Peyer's patch (tissue), 4 donors: ENCODE data around the gene CHAF1A. TPM values are rescaled to one million over a fixed set of nuclear protein-coding genes. Genes with fewer than 3 reads are reported as not detected.

Source experiments
- DNase-seq, 3 donors: peaks; one replicate each; pipeline ENCODE4 v3.0.0-alpha.2; 2017 to 2019
- H3K27ac ChIP-seq, 4 donors: fragments of 200-600 bp; sonication (generic); one replicate each; pipeline ENCODE4 v1.5.1; 2016 to 2019
- H3K27me3 ChIP-seq, 2 donors: fragments of 200-600 bp; sonication (generic); one replicate each; pipeline ENCODE4 v1.5.1; 2019
- H3K36me3 ChIP-seq, 3 donors: fragments of 200-600 bp; sonication (generic); one replicate each; pipeline ENCODE4 v1.5.1; 2016 to 2019
- H3K4me1 ChIP-seq, 4 donors: fragments of 200-600 bp; sonication (generic); one replicate each; pipeline ENCODE4 v1.5.1; 2016 to 2019
- H3K4me3 ChIP-seq, 4 donors: fragments of 200-600 bp; sonication (generic); 1 replicate in 3 of 4; 2 replicates in 1 of 4; pipeline ENCODE4 v1.5.1; 2016 to 2019; ENCODE audit warnings: mild to moderate bottlenecking in 1 of 4
- H3K9me3 ChIP-seq, 4 donors: fragments of 200-600 bp; sonication (generic); one replicate each; pipeline ENCODE4 v1.5.1; 2016 to 2019; ENCODE audit warnings: mild to moderate bottlenecking in 1 of 4
- CTCF ChIP-seq, 6 experiments: fragments of 450-650 bp in 4 of 6; fragments of 200-600 bp in 2 of 6; sonication (generic) in 1 of 6; IDR thresholded peaks; one replicate each; pipeline ENCODE4 v1.5.1; 2017 to 2019; ENCODE audit warnings: antibody characterized with exemption in 6 of 6, mild to moderate bottlenecking in 3 of 6, moderate library complexity in 1 of 6
- POLR2A ChIP-seq, 2 donors: fragments of 450-650 bp; IDR thresholded peaks; one replicate each; pipeline ENCODE4 v1.5.1; 2017; ENCODE audit warnings: antibody characterized with exemption in 2 of 2, mild to moderate bottlenecking in 2 of 2, moderate library complexity in 2 of 2
- total RNA-seq, 4 donors: library from RNA; depleted of rRNA; stranded (reverse); fragments of >200 nt; gene quantifications; one replicate each; pipeline ENCODE4 v1.1.0, GENCODE V29; 2016

The CHAF1A gene
- total RNA-seq, 4 donors from 2014 or later = 7.5 to 66.8 (median 14.4) TPM

DNA sequence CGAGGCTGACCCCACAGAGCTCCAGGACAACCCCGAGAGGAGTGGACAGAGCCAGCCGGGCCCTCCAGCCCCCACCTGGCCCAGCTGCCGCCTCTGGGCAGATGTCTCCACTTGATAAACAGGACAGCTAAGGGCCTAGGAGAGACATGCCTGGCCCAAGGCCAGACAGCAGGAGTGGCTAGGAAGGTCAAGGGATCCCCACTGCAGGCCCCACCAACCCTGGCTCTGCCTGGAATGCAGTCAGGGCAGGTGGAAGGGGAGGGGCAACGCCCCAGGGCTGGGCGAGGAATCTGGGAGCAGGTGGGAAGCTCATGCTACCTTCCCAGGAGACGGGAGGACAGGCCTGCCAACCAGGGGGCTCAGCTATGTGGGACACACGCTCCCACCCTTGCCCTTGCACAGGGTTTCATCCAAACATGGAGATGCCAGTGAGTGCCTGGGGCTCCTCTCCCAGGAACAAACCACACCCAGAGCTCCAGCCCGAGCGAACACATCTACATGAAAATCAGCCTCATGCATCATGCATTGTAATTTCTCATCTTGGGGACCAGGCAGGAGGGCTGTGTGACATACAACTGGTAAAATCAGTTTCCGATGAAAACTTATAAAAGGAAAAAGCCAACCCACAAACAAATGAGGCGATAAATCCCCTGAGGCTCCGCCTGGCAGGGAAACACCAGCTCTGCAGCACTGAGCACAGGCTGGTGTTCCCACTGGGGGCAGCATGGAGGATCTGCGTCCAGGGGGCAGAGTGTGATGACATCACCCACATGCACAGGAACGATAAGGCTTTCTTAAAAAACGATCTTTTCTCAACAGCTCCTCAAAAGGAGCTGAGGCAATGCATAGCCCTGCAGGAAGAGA is 27.0 kb upstream of the CHAF1A start:
- H3K4me1 ChIP-seq = peaks cover 12 to 84% (median 61%) of the 10 kb centered on the region in 4 donors
- peaks cover 0 to 4% (median 0%) of the 10 kb centered on the region in 3 donors for H3K36me3 ChIP-seq
- TF ChIP-seq CTCF (IDR thresholded peaks at IDR 0.05) = peak in 5 of 6 experiments; percentile 18 to 32 (median 28)
- no peak for TF ChIP-seq POLR2A (IDR thresholded peaks at IDR 0.05)
- DNase-seq = peak; percentile 76 to 85 (median 84)
- H3K4me3 ChIP-seq = peak overlapping the region in 3 of 4 donors; percentile 16 to 30 (median 17)
- no peaks in the 10 kb centered on the region for H3K9me3 ChIP-seq
- no peaks in the 10 kb centered on the region for H3K27me3 ChIP-seq
- H3K27ac ChIP-seq = peak overlapping the region; percentile 68 to 95 (median 81)

GRCh38 chr19:4376028-4376670 is 26.3 kb upstream of the CHAF1A start:
- Histone ChIP-seq H3K27ac (peak overlapping the region; percentile 68 to 95 (median 81)), H3K4me1 (peaks cover 12 to 80% (median 54%) of the 10 kb centered on the region in 4 donors), H3K36me3 (peaks cover 0 to 4% (median 0%) of the 10 kb centered on the region in 3 donors), H3K9me3 (no peaks in the 10 kb centered on the region), H3K27me3 (no peaks in the 10 kb centered on the region), H3K4me3 (peak overlapping the region in 1 of 4 donors; percentile 16)
- TF ChIP-seq POLR2A (IDR thresholded peaks at IDR 0.05) = no peak
- no peak for TF ChIP-seq CTCF (IDR thresholded peaks at IDR 0.05)
- DNase-seq = no peak

- H3K27ac ChIP-seq = peak overlapping the region; percentile 68 to 95 (median 81)
- H3K4me1 ChIP-seq = peaks cover 12 to 80% (median 49%) of the 10 kb centered on the region in 4 donors
Observed at GRCh38 chr19:4376671-4376990, 25.8 kb upstream of the CHAF1A start.

GRCh38 chr19:4376991-4377781 is 25.3 kb upstream of the CHAF1A start:
- TF ChIP-seq CTCF (IDR thresholded peaks at IDR 0.05) (no peak), POLR2A (IDR thresholded peaks at IDR 0.05) (no peak)
- Histone ChIP-seq H3K4me1 (peaks cover 12 to 80% (median 47%) of the 10 kb centered on the region in 4 donors), H3K27me3 (no peaks in the 10 kb centered on the region), H3K36me3 (no peaks in the 10 kb centered on the region), H3K9me3 (no peaks in the 10 kb centered on the region), H3K27ac (peak overlapping the region; percentile 15 to 95 (median 50)), H3K4me3 (no peak overlapping the region)
- peak in 1 of 3 donors; percentile 72 for DNase-seq

More at GRCh38 chr19:4376671-4376990, 25.8 kb upstream of the CHAF1A start:
- no peak overlapping the region for H3K4me3 ChIP-seq
- no peaks in the 10 kb centered on the region for H3K36me3 ChIP-seq
- no peak for DNase-seq
- H3K9me3 ChIP-seq = no peaks in the 10 kb centered on the region
- no peak for TF ChIP-seq POLR2A (IDR thresholded peaks at IDR 0.05)
- TF ChIP-seq CTCF (IDR thresholded peaks at IDR 0.05) = no peak
- H3K27me3 ChIP-seq = no peaks in the 10 kb centered on the region

DNA sequence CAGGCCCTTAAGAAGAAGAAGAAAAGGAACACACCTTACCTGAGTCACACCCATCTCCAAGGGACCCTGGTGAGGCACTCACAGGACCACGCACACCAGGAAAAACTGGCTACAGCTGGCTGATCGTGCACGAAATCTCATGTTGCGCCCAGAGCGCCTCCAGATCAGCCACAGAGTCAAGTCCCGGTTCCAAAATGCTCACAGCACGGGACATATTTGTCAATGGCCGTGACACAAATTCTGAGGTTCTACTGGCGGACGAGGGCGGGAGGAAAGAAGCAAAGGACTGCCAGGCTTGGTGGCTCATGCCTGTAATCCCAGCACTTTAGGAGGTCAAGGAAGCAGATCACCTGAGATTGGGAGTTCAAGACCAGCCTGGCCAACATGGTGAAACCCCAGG is 23.6 kb upstream of the CHAF1A start:
- peaks cover 12 to 65% (median 42%) of the 10 kb centered on the region in 4 donors for H3K4me1 ChIP-seq
- DNase-seq = no peak

More for the DNA sequence above, 23.6 kb upstream of the CHAF1A start:
- peaks cover 0 to 5% (median 0%) of the 10 kb centered on the region in 3 donors for H3K36me3 ChIP-seq
- H3K27me3 ChIP-seq = no peaks in the 10 kb centered on the region
- H3K9me3 ChIP-seq = no peaks in the 10 kb centered on the region
- TF ChIP-seq POLR2A (IDR thresholded peaks at IDR 0.05) (no peak), CTCF (IDR thresholded peaks at IDR 0.05) (no peak)
- H3K27ac ChIP-seq = peak overlapping the region in 3 of 4 donors; percentile 69 to 79 (median 72)
- H3K4me3 ChIP-seq = no peak overlapping the region
